Sigmoid colon (tissue), 7 donors: ENCODE results near the gene ANO9. TPM values are rescaled to one million over a fixed set of nuclear protein-coding genes. Genes with fewer than 3 reads are reported as not detected.

ENCODE experiments used
- DNase-seq: peaks from one replicate; pipeline ENCODE4 v3.0.0-alpha.2; 2019
- H3K27ac ChIP-seq, 4 donors: fragments of 200-600 bp; sonication (generic); one replicate each; pipeline ENCODE4 v1.5.1; 2016 to 2019; ENCODE audit warnings: mild to moderate bottlenecking in 1 of 4
- H3K27me3 ChIP-seq, 3 donors: fragments of 200-600 bp; sonication (generic); one replicate each; pipeline ENCODE4 v1.5.1; 2019; ENCODE audit warnings: mild to moderate bottlenecking in 1 of 3
- H3K36me3 ChIP-seq, 4 donors: fragments of 200-600 bp; sonication (generic); one replicate each; pipeline ENCODE4 v1.5.1; 2016 to 2019
- H3K4me1 ChIP-seq, 4 donors: fragments of 200-600 bp; sonication (generic); one replicate each; pipeline ENCODE4 v1.5.1; 2017 to 2019
- H3K4me3 ChIP-seq, 4 donors: fragments of 200-600 bp; sonication (generic); one replicate each; pipeline ENCODE4 v1.5.1; 2017 to 2019; ENCODE audit warnings: mild to moderate bottlenecking in 2 of 4, moderate library complexity in 1 of 4
- H3K9me3 ChIP-seq, 4 donors: fragments of 200-600 bp in 3 of 4; sonication (generic) in 3 of 4; one replicate each; pipeline versions ENCODE4 v1.5.1 to v1.6.1; 2013 to 2019
- CTCF ChIP-seq, 4 experiments: fragments of 450-650 bp in 3 of 4; fragments of 200-600 bp in 1 of 4; IDR thresholded peaks; one replicate each; pipeline ENCODE4 v1.5.1; 2016 to 2019; ENCODE audit warnings: antibody characterized with exemption in 4 of 4, mild to moderate bottlenecking in 3 of 4, moderate library complexity in 2 of 4
- EP300 ChIP-seq, 4 donors: sonication (generic); formaldehyde crosslinking; IDR thresholded peaks; one replicate each; pipeline ENCODE4 v1.6.1; 2017; ENCODE audit warnings: antibody characterized with exemption in 4 of 4
- POLR2A ChIP-seq, 2 donors: fragments of 450-650 bp; IDR thresholded peaks; one replicate each; pipeline ENCODE4 v1.6.1; 2016; ENCODE audit warnings: antibody characterized with exemption in 2 of 2, mild to moderate bottlenecking in 2 of 2, moderate library complexity in 2 of 2
- POLR2AphosphoS5 ChIP-seq, 4 donors: sonication (generic); formaldehyde crosslinking; IDR thresholded peaks; one replicate each; pipeline ENCODE4 v1.6.1; 2017; ENCODE audit warnings: antibody characterized with exemption in 4 of 4
- WGBS, 2 donors: extraction: QIAGEN DNeasy Blood & Tissue Kit; methylation state at CpG; one replicate each; pipeline ENCODE4 v1.1.7; 2013; 5-methylcytosine and 5-hydroxymethylcytosine counted together
- intact Hi-C: fragments of 100-400 bp; cut with DNase I; formaldehyde crosslinking; loops from one replicate; pipeline ENCODE4 v1.15.1; 2023
- polyA plus RNA-seq, 3 donors: library from polyadenylated mRNA; stranded (reverse); fragments of 200-250 nt; gene quantifications; one replicate each; pipeline ENCODE4 v1.2.3, GENCODE V29; 2013
- total RNA-seq, 4 donors: library from RNA; depleted of rRNA; stranded (reverse); fragments of >200 nt; gene quantifications; one replicate each; pipeline ENCODE4 v1.1.0, GENCODE V29; 2016
- donor health status: healthy with polysubstance abuse.
- donor health status: Bipolar disorder and iron deficiency.
- donor health status: healthy.

Gene ANO9
- total and polyA plus RNA-seq, 7 donors = 0.14 to 123 (median 2.5) TPM

GRCh38 chr11:377883-378500 lies 63.8 kb downstream of the ANO9 start:
- TF ChIP-seq EP300 (IDR thresholded peaks at IDR 0.05) = no peak
- no peak for TF ChIP-seq POLR2AphosphoS5 (IDR thresholded peaks at IDR 0.05)
- no peak for TF ChIP-seq CTCF (IDR thresholded peaks at IDR 0.05)
- TF ChIP-seq POLR2A (IDR thresholded peaks at IDR 0.05) = no peak
- H3K36me3 ChIP-seq = no peaks in the 10 kb centered on the region
- H3K4me3 ChIP-seq = no peak overlapping the region
- no peaks in the 10 kb centered on the region for H3K4me1 ChIP-seq
- H3K27me3 ChIP-seq = peaks cover 0 to 3% (median 0%) of the 10 kb centered on the region in 3 donors
- no peaks in the 10 kb centered on the region for H3K9me3 ChIP-seq
- no peak overlapping the region for H3K27ac ChIP-seq
- 62 to 86% methylated on average over 11 of the region's 11 CpGs for WGBS, 2 donors
- intact Hi-C loops = no loop called here
- DNase-seq = no peak

- H3K4me1 ChIP-seq = no peaks in the 10 kb centered on the region
- intact Hi-C loops = no loop called here
- 81 to 92% methylated on average over 44 of the region's 44 CpGs for WGBS, 2 donors
- TF ChIP-seq POLR2A (IDR thresholded peaks at IDR 0.05) (no peak), CTCF (IDR thresholded peaks at IDR 0.05) (no peak), POLR2AphosphoS5 (IDR thresholded peaks at IDR 0.05) (no peak), EP300 (IDR thresholded peaks at IDR 0.05) (no peak)
- no peak overlapping the region for H3K27ac ChIP-seq
- DNase-seq = no peak
- no peak overlapping the region for H3K4me3 ChIP-seq
- peaks cover 0 to 3% (median 0%) of the 10 kb centered on the region in 3 donors for H3K27me3 ChIP-seq
- no peaks in the 10 kb centered on the region for H3K36me3 ChIP-seq
- no peaks in the 10 kb centered on the region for H3K9me3 ChIP-seq
Observed at GRCh38 chr11:377174-377865, 64.5 kb downstream of the ANO9 start.

- no peak overlapping the region for H3K4me3 ChIP-seq
- no peaks in the 10 kb centered on the region for H3K36me3 ChIP-seq
- 92 to 95% methylated on average over 70 of the region's 70 CpGs for WGBS, 2 donors
- H3K27ac ChIP-seq = no peak overlapping the region
- no peaks in the 10 kb centered on the region for H3K4me1 ChIP-seq
- no peak for DNase-seq
- intact Hi-C loops = no loop called here
- peaks cover 0 to 1% (median 0%) of the 10 kb centered on the region in 3 donors for H3K27me3 ChIP-seq
- H3K9me3 ChIP-seq = no peaks in the 10 kb centered on the region
- TF ChIP-seq CTCF (IDR thresholded peaks at IDR 0.05) (no peak), POLR2A (IDR thresholded peaks at IDR 0.05) (no peak), EP300 (IDR thresholded peaks at IDR 0.05) (no peak), POLR2AphosphoS5 (IDR thresholded peaks at IDR 0.05) (no peak)
Observed at GRCh38 chr11:376531-377173, 65.2 kb downstream of the ANO9 start.

GRCh38 chr11:375065-376025 lies 66.5 kb downstream of the ANO9 start:
- intact Hi-C loops = no loop called here
- Histone ChIP-seq H3K27ac (no peak overlapping the region), H3K9me3 (no peaks in the 10 kb centered on the region), H3K36me3 (no peaks in the 10 kb centered on the region), H3K4me3 (no peak overlapping the region), H3K4me1 (no peaks in the 10 kb centered on the region), H3K27me3 (peaks cover 0 to 5% (median 4%) of the 10 kb centered on the region in 3 donors)
- WGBS, 2 donors = 86 to 93% methylated on average over 41 of the region's 41 CpGs
- no peak for DNase-seq
- no peak for TF ChIP-seq CTCF (IDR thresholded peaks at IDR 0.05)
- no peak for TF ChIP-seq POLR2AphosphoS5 (IDR thresholded peaks at IDR 0.05)
- TF ChIP-seq EP300 (IDR thresholded peaks at IDR 0.05) = no peak
- TF ChIP-seq POLR2A (IDR thresholded peaks at IDR 0.05) = no peak
